Ectodermal cell (in vitro differentiated cells): Measurements from ENCODE around the gene RIN2.

Experiments used
- H3K27ac ChIP-seq: 2 replicates; pipeline ENCODE4 v1.7.0; 2013; ENCODE audit warnings: mild to moderate bottlenecking, low read depth, low read length; ENCODE audit not compliant: insufficient read depth, poor library complexity, severe bottlenecking
- H3K27me3 ChIP-seq: 2 replicates; pipeline ENCODE4 v1.7.0; 2013; ENCODE audit warnings: mild to moderate bottlenecking, low read length; ENCODE audit not compliant: insufficient read depth, control insufficient read depth, poor library complexity, severe bottlenecking
- H3K36me3 ChIP-seq: one replicate; pipeline ENCODE4 v1.7.0; 2013; ENCODE audit warnings: low read length; ENCODE audit not compliant: control insufficient read depth, insufficient read depth
- H3K4me1 ChIP-seq: one replicate; pipeline ENCODE4 v1.7.0; 2013; ENCODE audit warnings: low read length; ENCODE audit not compliant: control insufficient read depth, insufficient read depth
- H3K4me3 ChIP-seq: 2 replicates; pipeline ENCODE4 v1.7.0; 2013; ENCODE audit warnings: low read depth, low read length, control low read depth; ENCODE audit not compliant: insufficient read depth
- H3K9me3 ChIP-seq: 2 replicates; pipeline ENCODE4 v1.7.0; 2013; ENCODE audit warnings: mild to moderate bottlenecking, low read length, moderate library complexity; ENCODE audit not compliant: control insufficient read depth
- WGBS, 2 experiments: methylation state at CpG; one replicate each; pipeline ENCODE4 v1.1.7; 2013; ENCODE audit warnings: missing lambda C conversion rate in 2 of 2; 5-methylcytosine and 5-hydroxymethylcytosine counted together

Gene RIN2

DNA sequence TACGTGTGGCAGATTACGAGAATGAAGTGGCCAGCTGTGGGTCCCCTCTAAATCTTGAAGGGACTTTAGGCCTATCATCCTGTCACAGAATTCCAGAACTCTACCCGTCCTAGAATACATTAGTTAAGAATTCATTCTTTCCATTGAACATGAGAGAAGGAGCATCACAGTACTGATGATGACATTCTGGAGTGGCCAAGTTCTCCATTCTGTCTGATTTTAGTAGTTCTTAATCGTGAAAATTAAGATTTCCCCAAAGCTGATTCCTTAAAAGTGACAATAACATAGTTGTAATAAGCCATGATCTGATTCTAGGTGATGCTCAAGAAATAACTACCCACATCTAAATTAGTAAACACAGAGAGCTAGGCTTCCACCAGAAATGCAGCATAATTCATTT is 35.0 kb upstream of the RIN2 start:
- Histone ChIP-seq H3K4me3 (no peak overlapping the region), H3K27ac (no peak overlapping the region), H3K27me3 (no peaks in the 10 kb centered on the region), H3K9me3 (no peaks in the 10 kb centered on the region), H3K36me3 (no peaks in the 10 kb centered on the region), H3K4me1 (no peaks in the 10 kb centered on the region)
- WGBS, 2 experiments = 89 to 94% methylated on average over 4 of the region's 4 CpGs

GRCh38 chr20:19723813-19724430 is 34.1 kb upstream of the RIN2 start:
- Histone ChIP-seq H3K9me3 (no peaks in the 10 kb centered on the region), H3K4me1 (no peaks in the 10 kb centered on the region)
- 87% methylated on average over 11 of the region's 11 CpGs for WGBS, 2 experiments

GRCh38 chr20:19725373-19725772 is 32.7 kb upstream of the RIN2 start:
- no peaks in the 10 kb centered on the region for H3K36me3 ChIP-seq
- no peaks in the 10 kb centered on the region for H3K9me3 ChIP-seq
- no peaks in the 10 kb centered on the region for H3K4me1 ChIP-seq
- H3K27me3 ChIP-seq = no peaks in the 10 kb centered on the region
- no peak overlapping the region for H3K27ac ChIP-seq
- no peak overlapping the region for H3K4me3 ChIP-seq
- 94 to 100% methylated on average over 4 of the region's 4 CpGs for WGBS, 2 experiments

More at GRCh38 chr20:19723813-19724430, 34.1 kb upstream of the RIN2 start:
- H3K36me3 ChIP-seq = no peaks in the 10 kb centered on the region
- H3K27me3 ChIP-seq = no peaks in the 10 kb centered on the region
- H3K4me3 ChIP-seq = no peak overlapping the region
- H3K27ac ChIP-seq = no peak overlapping the region

GRCh38 chr20:19725814-19726525 is 32.1 kb upstream of the RIN2 start:
- 100% methylated on average over 1 of the region's 1 CpG; no CpG with 5 or more reads in 1 of the 2 experiments for WGBS, 2 experiments
- Histone ChIP-seq H3K27ac (no peak overlapping the region), H3K27me3 (no peaks in the 10 kb centered on the region), H3K9me3 (no peaks in the 10 kb centered on the region), H3K4me1 (no peaks in the 10 kb centered on the region), H3K4me3 (no peak overlapping the region), H3K36me3 (no peaks in the 10 kb centered on the region)

- WGBS, 2 experiments = 94 to 95% methylated on average over 10 of the region's 10 CpGs
- H3K4me3 ChIP-seq = no peak overlapping the region
Observed at GRCh38 chr20:19727251-19727847, 30.7 kb upstream of the RIN2 start.

GRCh38 chr20:19729672-19730071 is 28.4 kb upstream of the RIN2 start:
- Histone ChIP-seq H3K4me3 (no peak overlapping the region), H3K27me3 (no peaks in the 10 kb centered on the region), H3K9me3 (no peaks in the 10 kb centered on the region), H3K4me1 (no peaks in the 10 kb centered on the region), H3K27ac (no peak overlapping the region), H3K36me3 (no peaks in the 10 kb centered on the region)
- 89 to 94% methylated on average over 4 of the region's 4 CpGs for WGBS, 2 experiments

More at GRCh38 chr20:19727251-19727847, 30.7 kb upstream of the RIN2 start:
- Histone ChIP-seq H3K36me3 (no peaks in the 10 kb centered on the region), H3K27ac (no peak overlapping the region), H3K4me1 (no peaks in the 10 kb centered on the region), H3K27me3 (no peaks in the 10 kb centered on the region), H3K9me3 (no peaks in the 10 kb centered on the region)

DNA sequence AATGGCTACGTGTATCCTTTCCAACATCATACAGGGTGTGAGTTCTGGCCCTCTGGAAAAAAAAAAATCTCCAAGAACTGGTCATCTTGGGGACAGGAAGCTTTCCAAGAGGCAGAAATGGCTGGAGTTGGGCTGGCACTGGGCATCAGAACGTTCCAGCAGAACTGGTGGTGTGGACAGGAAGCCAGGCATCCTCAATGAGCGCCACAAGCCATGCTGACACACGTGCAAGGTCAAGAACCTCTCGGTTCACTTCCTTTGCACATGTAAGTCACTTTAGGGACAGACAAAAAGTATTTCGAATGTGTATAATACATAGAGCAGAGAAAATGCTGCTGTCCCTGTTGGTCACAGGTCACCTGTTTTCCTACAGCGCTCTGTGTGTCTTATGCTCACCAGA is 27.4 kb upstream of the RIN2 start:
- 90 to 93% methylated on average over 7 of the region's 7 CpGs for WGBS, 2 experiments
- H3K36me3 ChIP-seq = no peaks in the 10 kb centered on the region
- H3K4me3 ChIP-seq = no peak overlapping the region
- H3K27ac ChIP-seq = no peak overlapping the region
- H3K27me3 ChIP-seq = no peaks in the 10 kb centered on the region
- H3K9me3 ChIP-seq = no peaks in the 10 kb centered on the region
- H3K4me1 ChIP-seq = no peaks in the 10 kb centered on the region

- Histone ChIP-seq H3K27me3 (no peaks in the 10 kb centered on the region), H3K4me3 (no peak overlapping the region), H3K36me3 (no peaks in the 10 kb centered on the region), H3K9me3 (no peaks in the 10 kb centered on the region), H3K27ac (no peak overlapping the region), H3K4me1 (no peaks in the 10 kb centered on the region)
- 92% methylated on average over 1 of the region's 1 CpG for WGBS, 2 experiments
Observed at GRCh38 chr20:19734811-19735210, 23.2 kb upstream of the RIN2 start.

DNA sequence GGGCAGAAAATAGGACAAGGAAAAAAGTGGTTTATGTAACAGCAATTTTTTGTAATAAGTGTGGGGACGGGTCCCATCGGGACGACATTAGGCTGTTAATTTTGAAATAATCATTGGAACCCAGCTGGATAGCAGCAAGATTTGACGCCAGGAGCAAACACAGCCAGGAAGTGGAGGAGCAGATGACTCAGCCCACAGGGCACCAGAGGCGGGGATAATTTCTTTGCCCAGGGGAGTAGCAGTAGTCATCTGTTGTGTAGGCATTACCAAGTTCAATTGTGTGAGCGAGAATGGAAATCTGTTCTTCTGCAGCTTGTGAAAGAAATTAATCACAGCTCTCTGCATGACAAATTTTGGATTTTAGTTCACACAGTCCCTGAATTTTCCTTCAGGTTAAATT is 22.6 kb upstream of the RIN2 start:
- 73 to 75% methylated on average over 6 of the region's 6 CpGs for WGBS, 2 experiments
- no peaks in the 10 kb centered on the region for H3K36me3 ChIP-seq
- no peak overlapping the region for H3K27ac ChIP-seq
- H3K4me3 ChIP-seq = no peak overlapping the region
- no peaks in the 10 kb centered on the region for H3K9me3 ChIP-seq
- H3K27me3 ChIP-seq = no peaks in the 10 kb centered on the region
- no peaks in the 10 kb centered on the region for H3K4me1 ChIP-seq

- no peak overlapping the region for H3K27ac ChIP-seq
- H3K36me3 ChIP-seq = no peaks in the 10 kb centered on the region
- H3K4me3 ChIP-seq = no peak overlapping the region
- WGBS, 2 experiments = 86 to 91% methylated on average over 4 of the region's 4 CpGs
- no peaks in the 10 kb centered on the region for H3K4me1 ChIP-seq
- no peaks in the 10 kb centered on the region for H3K9me3 ChIP-seq
- H3K27me3 ChIP-seq = no peaks in the 10 kb centered on the region
Observed at GRCh38 chr20:19737025-19737424, 21.0 kb upstream of the RIN2 start.
